Activated naive CD8-positive, alpha-beta T cell treated with anti-CD3 and anti-CD28 coated beads, Interleukin-2, amount 50 U/mL, for 16 hours (primary cell): ENCODE data around the gene RHO.
"Not testable (repeated sequence)": the region's sequence is repeated elsewhere in the genome, so short reads cannot be mapped to it uniquely, and the experiment has no call there.

ENCODE experiments used
- DNase-seq: peaks from one replicate; pipeline ENCODE4 v3.0.0-alpha.2; 2020; ENCODE audit warnings: low read depth, low spot score

Gene RHO

GRCh38 chr3:129499604-129500333, 28.7 kb upstream of the RHO start:
- DNase-seq, result not testable (repeated sequence)

- no peak for DNase-seq
Observed at GRCh38 chr3:129500334-129500658, 28.1 kb upstream of the RHO start.

- DNase-seq, result no peak
Observed at GRCh38 chr3:129501630-129502029, 26.8 kb upstream of the RHO start.

GRCh38 chr3:129502641-129503408, 25.6 kb upstream of the RHO start:
- no peak for DNase-seq

GRCh38 chr3:129503471-129504291, 24.8 kb upstream of the RHO start:
- no peak for DNase-seq

GRCh38 chr3:129504471-129505100, 23.9 kb upstream of the RHO start:
- DNase-seq, result no peak

GRCh38 chr3:129505341-129505740, 23.1 kb upstream of the RHO start:
- no peak for DNase-seq

- DNase-seq, result no peak
Observed at GRCh38 chr3:129506231-129506742, 22.2 kb upstream of the RHO start.

GRCh38 chr3:129507181-129507831, 21.1 kb upstream of the RHO start:
- DNase-seq, result no peak

GRCh38 chr3:129512595-129512994, 15.8 kb upstream of the RHO start:
- no peak for DNase-seq

- no peak for DNase-seq
Observed at GRCh38 chr3:129513705-129514104, 14.7 kb upstream of the RHO start.

- DNase-seq, result no peak
Observed at GRCh38 chr3:129514110-129514509, 14.3 kb upstream of the RHO start.

GRCh38 chr3:129514563-129514962, 13.9 kb upstream of the RHO start:
- DNase-seq, result no peak

- not testable (repeated sequence) for DNase-seq
Observed at GRCh38 chr3:129515108-129515820, 13.2 kb upstream of the RHO start.

- not testable (repeated sequence) for DNase-seq
Observed at GRCh38 chr3:129515821-129516432, 12.5 kb upstream of the RHO start.

GRCh38 chr3:129517516-129517915, 10.9 kb upstream of the RHO start:
- no peak for DNase-seq

GRCh38 chr3:129518038-129518561, 10.3 kb upstream of the RHO start:
- no peak for DNase-seq

- no peak for DNase-seq
Observed at GRCh38 chr3:129518581-129518980, 9.9 kb upstream of the RHO start.

- no peak for DNase-seq
Observed at GRCh38 chr3:129519449-129519848, 9.0 kb upstream of the RHO start.
